ENCODE data around the gene EHD1.

The EHD1 gene

GRCh38 chr11:64842851-64843685 is 35.4 kb downstream of the EHD1 start:
- no peak for DNase-seq

GRCh38 chr11:64842366-64842759 is 36.1 kb downstream of the EHD1 start:
- no peak for DNase-seq

- no peak for DNase-seq
These were observed 36.6 kb downstream of the EHD1 start for GRCh38 chr11:64841592-64842365.

GRCh38 chr11:64839887-64840782 is 38.3 kb downstream of the EHD1 start:
- no peak for DNase-seq

GRCh38 chr11:64839335-64839734 is 39.1 kb downstream of the EHD1 start:
- DNase-seq, result no peak

- DNase-seq, result no peak
These were observed 39.7 kb downstream of the EHD1 start for GRCh38 chr11:64838600-64839334.

- DNase-seq, result no peak
These were observed 40.5 kb downstream of the EHD1 start for GRCh38 chr11:64837887-64838351.

GRCh38 chr11:64836448-64837072 is 41.9 kb downstream of the EHD1 start:
- DNase-seq, result no peak

GRCh38 chr11:64835616-64836447 is 42.6 kb downstream of the EHD1 start:
- no peak for DNase-seq

- DNase-seq, result no peak
These were observed 43.5 kb downstream of the EHD1 start for GRCh38 chr11:64834723-64835615.

GRCh38 chr11:64834031-64834722 is 44.2 kb downstream of the EHD1 start:
- no peak for DNase-seq

GRCh38 chr11:64833509-64833908 is 44.9 kb downstream of the EHD1 start:
- no peak for DNase-seq

- no peak for DNase-seq
These were observed 45.3 kb downstream of the EHD1 start for GRCh38 chr11:64833198-64833502.

- no peak for DNase-seq
These were observed 45.8 kb downstream of the EHD1 start for GRCh38 chr11:64832467-64833197.

GRCh38 chr11:64831411-64831891 is 47.0 kb downstream of the EHD1 start:
- no peak for DNase-seq

GRCh38 chr11:64829536-64830251 is 48.7 kb downstream of the EHD1 start:
- no peak for DNase-seq

GRCh38 chr11:64827451-64827839 is 51.0 kb downstream of the EHD1 start:
- DNase-seq, result no peak

All from fibroblast of skin of back (primary cell).